Smooth muscle cell (in vitro differentiated cells): Measurements from ENCODE around the gene ADCY1. TPM values are rescaled to one million over a fixed set of nuclear protein-coding genes. Genes with fewer than 3 reads are reported as not detected.

Source experiments
- DNase-seq: peaks from one replicate; lab custom pipeline; 2025; ENCODE audit not compliant: unreplicated experiment; lab: John Stamatoyannopoulos, UW
- H2AFZ ChIP-seq: fragments of 200-600 bp; sonication (generic); 2 replicates; pipeline ENCODE4 v1.6.0; 2016; ENCODE audit warnings: antibody characterized with exemption, low read depth, mild to moderate bottlenecking
- H3F3A ChIP-seq: fragments of 200-600 bp; sonication (generic); 2 replicates; pipeline ENCODE4 v1.6.0; 2017; ENCODE audit warnings: antibody characterized with exemption, low read depth
- H3K27ac ChIP-seq: fragments of 200-600 bp; sonication (generic); 2 replicates; pipeline ENCODE4 v1.5.1; 2016; ENCODE audit warnings: low read depth, mild to moderate bottlenecking
- H3K27me3 ChIP-seq: fragments of 200-600 bp; sonication (generic); 2 replicates; pipeline ENCODE4 v1.6.1; 2016; ENCODE audit warnings: low read depth, mild to moderate bottlenecking
- H3K36me3 ChIP-seq: fragments of 200-600 bp; sonication (generic); 2 replicates; pipeline ENCODE4 v1.5.1; 2016; ENCODE audit warnings: low read depth
- H3K4me1 ChIP-seq: fragments of 200-600 bp; sonication (generic); 2 replicates; pipeline ENCODE4 v1.5.1; 2016; ENCODE audit warnings: low read depth
- H3K4me2 ChIP-seq: fragments of 200-600 bp; sonication (generic); 2 replicates; pipeline ENCODE4 v1.6.0; 2016; ENCODE audit warnings: mild to moderate bottlenecking
- H3K4me3 ChIP-seq: fragments of 200-600 bp; sonication (generic); 2 replicates; pipeline ENCODE4 v1.5.1; 2016; ENCODE audit warnings: mild to moderate bottlenecking
- H3K79me2 ChIP-seq: fragments of 200-600 bp; sonication (generic); 2 replicates; pipeline ENCODE4 v1.6.0; 2016; ENCODE audit warnings: low read depth, mild to moderate bottlenecking
- H3K9ac ChIP-seq: fragments of 200-600 bp; sonication (generic); 2 replicates; pipeline ENCODE4 v1.6.0; 2016; ENCODE audit warnings: low read depth
- H3K9me3 ChIP-seq: fragments of 200-600 bp; sonication (generic); replicated peaks from 2 replicates; pipeline ENCODE4 v1.5.1; 2016; ENCODE audit warnings: low read depth
- H4K20me1 ChIP-seq: fragments of 200-600 bp; sonication (generic); 2 replicates; pipeline ENCODE4 v1.6.0; 2016; ENCODE audit warnings: low read depth
- WGBS: methylation state at CpG from one replicate; pipeline ENCODE4 v1.1.7; 2016; ENCODE audit warnings: low lambda C conversion rate; 5-methylcytosine and 5-hydroxymethylcytosine counted together
- polyA plus RNA-seq: library from polyadenylated mRNA; unstranded; fragments of >200 nt; fragmentation: Nextera tagmentation; extraction: Ambion mirVana; gene quantifications from 2 replicates; pipeline ENCODE4 v1.2.1, GENCODE V29; 2016
- total RNA-seq: library from RNA; depleted of rRNA; stranded (reverse); fragments of >200 nt; gene quantifications from 2 replicates; pipeline ENCODE4 v1.2.3, GENCODE V29; 2014
- TF ChIP-seq, protein P1 (sequence below): fragments of 200-600 bp; sonication (generic); IDR thresholded peaks from 2 replicates; pipeline ENCODE4 v1.5.1; 2017; ENCODE audit warnings: borderline replicate concordance, mild to moderate bottlenecking, antibody characterized with exemption; ENCODE audit not compliant: insufficient read depth, poor library complexity, severe bottlenecking

ADCY1 gene
- total and polyA plus RNA-seq, 2 experiments from 2014 or later: 0.22 TPM; not detected in 1

DNA sequence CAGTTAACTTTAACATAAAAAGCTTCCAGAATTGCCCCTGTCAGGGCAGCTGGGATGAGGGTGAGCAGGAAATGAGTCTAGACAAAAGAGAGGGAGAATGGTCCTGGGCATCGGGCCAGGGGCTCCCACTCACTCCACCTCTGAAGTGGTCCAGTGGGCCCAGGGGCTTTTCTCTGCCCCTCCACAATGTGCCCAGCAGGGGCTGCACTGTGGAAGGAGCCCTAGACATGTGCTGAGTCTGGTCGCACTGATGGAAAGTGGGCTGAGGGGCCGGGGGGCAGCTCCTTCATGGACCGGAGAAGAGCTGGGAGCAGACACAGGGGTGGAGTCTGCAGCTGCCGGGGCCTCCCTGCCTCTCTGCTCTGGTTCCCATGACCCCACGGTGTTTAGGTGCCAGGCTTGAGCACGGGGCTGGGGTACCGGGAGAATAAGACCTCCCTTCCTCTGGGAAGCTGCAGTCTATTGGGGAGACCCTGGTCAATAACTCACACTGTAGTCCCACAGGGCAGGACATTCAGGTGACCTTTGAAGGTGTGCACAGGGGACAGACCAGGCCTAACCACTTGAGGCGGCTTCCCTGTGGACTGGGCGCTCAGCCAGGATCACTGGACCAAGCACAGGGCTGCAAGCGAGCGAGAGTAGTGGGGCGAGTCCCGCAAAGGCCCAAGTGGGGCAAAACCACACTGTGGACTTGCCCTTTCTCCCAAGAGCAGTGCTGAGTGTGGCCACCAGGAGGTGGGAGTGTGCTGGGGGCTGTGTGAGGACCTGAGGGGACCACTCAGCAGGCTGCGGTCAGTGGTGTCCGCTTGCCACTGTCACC, 6.1 kb downstream of the ADCY1 start:
- Histone ChIP-seq H2AFZ (no peak overlapping the region), H4K20me1 (no peaks in the 10 kb centered on the region), H3K27me3 (peaks cover 33% of the 10 kb centered on the region), H3K9me3 (no peaks in the 10 kb centered on the region), H3K9ac (no peak overlapping the region), H3K79me2 (no peaks in the 10 kb centered on the region), H3K4me3 (no peak overlapping the region), H3K4me1 (peaks cover 5% of the 10 kb centered on the region), H3K36me3 (no peaks in the 10 kb centered on the region), H3K27ac (no peak overlapping the region), H3K4me2 (no peak overlapping the region), H3F3A (no peaks in the 10 kb centered on the region)
- TF ChIP-seq, protein P1, sequence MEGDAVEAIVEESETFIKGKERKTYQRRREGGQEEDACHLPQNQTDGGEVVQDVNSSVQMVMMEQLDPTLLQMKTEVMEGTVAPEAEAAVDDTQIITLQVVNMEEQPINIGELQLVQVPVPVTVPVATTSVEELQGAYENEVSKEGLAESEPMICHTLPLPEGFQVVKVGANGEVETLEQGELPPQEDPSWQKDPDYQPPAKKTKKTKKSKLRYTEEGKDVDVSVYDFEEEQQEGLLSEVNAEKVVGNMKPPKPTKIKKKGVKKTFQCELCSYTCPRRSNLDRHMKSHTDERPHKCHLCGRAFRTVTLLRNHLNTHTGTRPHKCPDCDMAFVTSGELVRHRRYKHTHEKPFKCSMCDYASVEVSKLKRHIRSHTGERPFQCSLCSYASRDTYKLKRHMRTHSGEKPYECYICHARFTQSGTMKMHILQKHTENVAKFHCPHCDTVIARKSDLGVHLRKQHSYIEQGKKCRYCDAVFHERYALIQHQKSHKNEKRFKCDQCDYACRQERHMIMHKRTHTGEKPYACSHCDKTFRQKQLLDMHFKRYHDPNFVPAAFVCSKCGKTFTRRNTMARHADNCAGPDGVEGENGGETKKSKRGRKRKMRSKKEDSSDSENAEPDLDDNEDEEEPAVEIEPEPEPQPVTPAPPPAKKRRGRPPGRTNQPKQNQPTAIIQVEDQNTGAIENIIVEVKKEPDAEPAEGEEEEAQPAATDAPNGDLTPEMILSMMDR: no peak
- WGBS: 91% methylated on average over 16 of the region's 16 CpGs
- no peak for DNase-seq

DNA sequence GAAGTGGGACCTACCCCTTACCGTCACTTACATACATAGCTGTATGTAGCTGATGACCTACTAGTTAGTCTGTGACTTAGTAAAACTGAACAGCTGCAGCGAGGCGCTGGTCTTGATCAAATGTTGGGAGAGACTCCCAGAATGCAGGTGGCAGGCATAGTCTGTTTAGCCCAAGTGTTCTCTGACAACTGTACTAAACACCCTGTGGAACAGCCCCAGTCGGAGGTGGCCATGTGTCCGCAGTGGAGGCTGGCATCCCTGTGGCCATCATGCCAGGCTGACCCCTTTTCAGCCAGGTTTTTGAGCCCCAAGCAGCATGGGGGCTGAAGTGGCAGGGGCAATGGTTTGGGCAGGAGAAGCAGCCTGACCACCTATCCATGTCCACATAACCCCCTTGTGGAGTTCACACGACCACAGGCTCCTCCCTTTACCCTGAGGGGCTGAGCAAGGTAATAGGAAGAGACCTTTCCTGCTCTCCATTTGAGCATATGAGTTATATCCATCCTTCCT, 7.2 kb downstream of the ADCY1 start:
- no peaks in the 10 kb centered on the region for H3K79me2 ChIP-seq
- no peak overlapping the region for H3K4me3 ChIP-seq
- WGBS: 86% methylated on average over 6 of the region's 6 CpGs
- no peaks in the 10 kb centered on the region for H3F3A ChIP-seq
- H3K4me1 ChIP-seq: no peaks in the 10 kb centered on the region
- no peaks in the 10 kb centered on the region for H4K20me1 ChIP-seq
- no peaks in the 10 kb centered on the region for H3K36me3 ChIP-seq
- H3K9me3 ChIP-seq: no peaks in the 10 kb centered on the region
- no peak overlapping the region for H2AFZ ChIP-seq
- no peak overlapping the region for H3K9ac ChIP-seq
- H3K27me3 ChIP-seq: peaks cover 23% of the 10 kb centered on the region
- TF ChIP-seq, protein P1: no peak
- H3K27ac ChIP-seq: no peak overlapping the region
- DNase-seq: no peak
- no peak overlapping the region for H3K4me2 ChIP-seq

GRCh38 chr7:45582136-45582749, 8.1 kb downstream of the ADCY1 start:
- H3K4me3 ChIP-seq: no peak overlapping the region
- H3K36me3 ChIP-seq: no peaks in the 10 kb centered on the region
- no peaks in the 10 kb centered on the region for H3F3A ChIP-seq
- no peak overlapping the region for H3K27ac ChIP-seq
- TF ChIP-seq, protein P1: no peak
- no peaks in the 10 kb centered on the region for H4K20me1 ChIP-seq
- no peak overlapping the region for H2AFZ ChIP-seq
- H3K9ac ChIP-seq: no peak overlapping the region
- no peak for DNase-seq
- no peaks in the 10 kb centered on the region for H3K9me3 ChIP-seq
- peaks cover 13% of the 10 kb centered on the region for H3K27me3 ChIP-seq
- WGBS: 56% methylated on average over 5 of the region's 5 CpGs
- no peaks in the 10 kb centered on the region for H3K4me1 ChIP-seq
- no peaks in the 10 kb centered on the region for H3K79me2 ChIP-seq
- no peak overlapping the region for H3K4me2 ChIP-seq
